Loucy (cell line): ENCODE measurements around the gene ATP5PO.

Experiments used
- H2AFZ ChIP-seq: fragments of 200-600 bp; sonication (generic); 2 replicates; pipeline ENCODE4 v1.6.0; 2016; ENCODE audit warnings: antibody characterized with exemption, mild to moderate bottlenecking, low read length, moderate library complexity
- H3F3A ChIP-seq: fragments of 200-600 bp; 2 replicates; pipeline ENCODE4 v1.6.0; 2016; ENCODE audit warnings: antibody characterized with exemption, low read depth, mild to moderate bottlenecking
- H3K27me3 ChIP-seq: fragments of 200-600 bp; sonication (generic); 2 replicates; pipeline ENCODE4 v1.6.1; 2014; ENCODE audit warnings: low read length, mild to moderate bottlenecking; ENCODE audit not compliant: insufficient read depth, poor library complexity, severe bottlenecking
- H3K36me3 ChIP-seq: fragments of 200-600 bp; sonication (generic); 2 replicates; pipeline ENCODE4 v1.6.1; 2016; ENCODE audit warnings: low read length; ENCODE audit not compliant: insufficient read depth
- H3K4me1 ChIP-seq: fragments of 200-600 bp; sonication (generic); 2 replicates; pipeline ENCODE4 v1.5.1; 2014; ENCODE audit warnings: low read length, mild to moderate bottlenecking; ENCODE audit not compliant: insufficient read depth, poor library complexity, severe bottlenecking
- H3K4me2 ChIP-seq: fragments of 200-600 bp; sonication (generic); 2 replicates; pipeline ENCODE4 v1.6.0; 2014; ENCODE audit warnings: antibody characterized with exemption, low read length, low read depth, mild to moderate bottlenecking; ENCODE audit not compliant: poor library complexity, severe bottlenecking
- H3K4me3 ChIP-seq: fragments of 200-600 bp; sonication (generic); 2 replicates; pipeline ENCODE4 v1.5.1; 2014; ENCODE audit warnings: low read length, mild to moderate bottlenecking, mixed read lengths; ENCODE audit not compliant: poor library complexity, severe bottlenecking
- H3K79me2 ChIP-seq: fragments of 200-600 bp; sonication (generic); 2 replicates; pipeline ENCODE4 v1.6.1; 2014; ENCODE audit warnings: low read length; ENCODE audit not compliant: insufficient read depth
- H3K9ac ChIP-seq: fragments of 200-600 bp; sonication (generic); 2 replicates; pipeline ENCODE4 v1.6.0; 2014; ENCODE audit warnings: mild to moderate bottlenecking, low read depth, low read length, moderate library complexity; ENCODE audit not compliant: poor library complexity, severe bottlenecking
- H3K9me2 ChIP-seq: fragments of 200-600 bp; sonication (generic); replicated peaks from 2 replicates; pipeline ENCODE4 v1.6.1; 2016; ENCODE audit warnings: low read depth, low read length, mixed read lengths
- H3K9me3 ChIP-seq: fragments of 200-600 bp; sonication (generic); 2 replicates; pipeline ENCODE4 v1.6.1; 2014; ENCODE audit warnings: mild to moderate bottlenecking, antibody characterized with exemption, low read length, low read depth; ENCODE audit not compliant: insufficient read depth
- H4K20me1 ChIP-seq: fragments of 200-600 bp; sonication (generic); 2 replicates; pipeline ENCODE4 v1.6.0; 2014; ENCODE audit warnings: antibody characterized with exemption, low read length, mild to moderate bottlenecking; ENCODE audit not compliant: insufficient read depth, poor library complexity, severe bottlenecking
- CTCF ChIP-seq: fragments of 200-600 bp; sonication (generic); conservative IDR thresholded peaks from 2 replicates; pipeline ENCODE4 v1.5.1; 2014; ENCODE audit warnings: mild to moderate bottlenecking, antibody characterized with exemption, low read length
- EZH2phosphoT487 ChIP-seq: fragments of 200-600 bp; IDR thresholded peaks from 2 replicates; pipeline ENCODE4 v1.6.1; 2018; ENCODE audit warnings: antibody characterized with exemption, mild to moderate bottlenecking, moderate library complexity, borderline replicate concordance

Gene ATP5PO

GRCh38 chr21:33885172-33885514 is 30.5 kb downstream of the ATP5PO start:
- Histone ChIP-seq H3K9me2 (no peaks in the 10 kb centered on the region), H3K4me3 (no peak overlapping the region), H3K9ac (no peak overlapping the region), H3K79me2 (no peaks in the 10 kb centered on the region), H3K4me2 (no peak overlapping the region), H4K20me1 (no peaks in the 10 kb centered on the region), H3K4me1 (no peaks in the 10 kb centered on the region), H3F3A (no peaks in the 10 kb centered on the region), H3K9me3 (no peaks in the 10 kb centered on the region), H2AFZ (no peak overlapping the region), H3K36me3 (no peaks in the 10 kb centered on the region), H3K27me3 (no peaks in the 10 kb centered on the region)
- TF ChIP-seq EZH2phosphoT487 (no peak), CTCF (no peak)

GRCh38 chr21:33884376-33885171 is 31.0 kb downstream of the ATP5PO start:
- no peak for TF ChIP-seq CTCF
- no peaks in the 10 kb centered on the region for H3K9me3 ChIP-seq
- H3K9me2 ChIP-seq, result no peaks in the 10 kb centered on the region
- no peak overlapping the region for H3K4me2 ChIP-seq
- H4K20me1 ChIP-seq, result no peaks in the 10 kb centered on the region
- no peaks in the 10 kb centered on the region for H3F3A ChIP-seq
- H3K79me2 ChIP-seq, result no peaks in the 10 kb centered on the region
- H2AFZ ChIP-seq, result no peak overlapping the region
- H3K9ac ChIP-seq, result no peak overlapping the region
- H3K27me3 ChIP-seq, result no peaks in the 10 kb centered on the region
- H3K4me3 ChIP-seq, result no peak overlapping the region
- no peaks in the 10 kb centered on the region for H3K4me1 ChIP-seq
- H3K36me3 ChIP-seq, result no peaks in the 10 kb centered on the region

- Histone ChIP-seq H3K27me3 (no peaks in the 10 kb centered on the region), H3K9ac (no peak overlapping the region), H4K20me1 (no peaks in the 10 kb centered on the region), H3K36me3 (no peaks in the 10 kb centered on the region), H3F3A (no peaks in the 10 kb centered on the region), H3K79me2 (no peaks in the 10 kb centered on the region), H2AFZ (no peak overlapping the region), H3K9me2 (no peaks in the 10 kb centered on the region), H3K4me2 (no peak overlapping the region), H3K9me3 (no peaks in the 10 kb centered on the region), H3K4me3 (no peak overlapping the region), H3K4me1 (no peaks in the 10 kb centered on the region)
- TF ChIP-seq EZH2phosphoT487 (no peak), CTCF (no peak)
Measured at GRCh38 chr21:33883118-33883517, 32.5 kb downstream of the ATP5PO start.
